IMR-90 (cell line): Measurements from ENCODE around the gene TNFRSF25. TPM values are rescaled to one million over a fixed set of nuclear protein-coding genes. Genes with fewer than 3 reads are reported as not detected.

Experiments used
- ATAC-seq: fragments of 200-7000 bp; cut with Tn5 transposase; 2 replicates; pipeline ENCODE4 v1.9.1; 2020; ENCODE audit warnings: low read depth, mild to moderate bottlenecking, moderate library complexity
- BruUV-seq: library from RNA; stranded (reverse); fragments of 400-500 nt; replicated peaks from 2 replicates; lab custom pipeline; 2021; lab: Mats Ljungman, UMichigan
- CTCF ChIA-PET: fragments of 300-600 bp; formaldehyde crosslinking; extraction: SDS; loops from one replicate; lab custom pipeline; 2021; ENCODE audit warnings: antibody characterized with exemption; lab: Yijun Ruan, JAX
- POLR2A ChIA-PET: fragments of 300-600 bp; sonication (Branson Sonifier 250); formaldehyde crosslinking; loops from one replicate; lab custom pipeline; 2022; ENCODE audit warnings: antibody characterized with exemption; ENCODE audit not compliant: unreplicated experiment; lab: Charles Lee
- DNase-seq: peaks from one replicate; pipeline ENCODE4 v3.0.0; 2013
- H2AFZ ChIP-seq: replicated peaks from 2 replicates; pipeline ENCODE3; 2013; ENCODE audit warnings: low read length, mild to moderate bottlenecking; ENCODE audit not compliant: poor library complexity
- H2AK5ac ChIP-seq: 2 replicates; pipeline ENCODE4 v1.6.1; 2013; ENCODE audit warnings: low read depth, low read length, inconsistent platforms
- H2AK9ac ChIP-seq: replicated peaks from 2 replicates; pipeline ENCODE3; 2013; ENCODE audit warnings: mild to moderate bottlenecking, low read depth, low read length, moderate library complexity; ENCODE audit not compliant: poor library complexity
- H2BK120ac ChIP-seq: 2 replicates; pipeline ENCODE4 v1.6.1; 2013; ENCODE audit warnings: low read depth, low read length, inconsistent platforms
- H2BK15ac ChIP-seq: 3 replicates; pipeline ENCODE4 v1.6.1; 2013; ENCODE audit warnings: low read depth, low read length, inconsistent platforms
- H2BK20ac ChIP-seq: 2 replicates; pipeline ENCODE4 v1.6.1; 2013; ENCODE audit warnings: low read depth, mild to moderate bottlenecking, inconsistent platforms, low read length, moderate library complexity
- H2BK5ac ChIP-seq: 2 replicates; pipeline ENCODE4 v1.6.1; 2013; ENCODE audit warnings: mild to moderate bottlenecking, low read depth, low read length, inconsistent platforms; ENCODE audit not compliant: poor library complexity, severe bottlenecking
- H3K14ac ChIP-seq: replicated peaks from 2 replicates; pipeline ENCODE4 v1.6.1; 2013; ENCODE audit warnings: low read depth, low read length, inconsistent platforms
- H3K18ac ChIP-seq: 2 replicates; pipeline ENCODE4 v1.6.1; 2013; ENCODE audit warnings: low read depth, low read length, control low read depth
- H3K23ac ChIP-seq: 2 replicates; pipeline ENCODE4 v1.6.1; 2013; ENCODE audit warnings: low read depth, low read length, inconsistent platforms
- H3K27ac ChIP-seq: 2 replicates; pipeline ENCODE4 v1.5.1; 2013; ENCODE audit warnings: mild to moderate bottlenecking, control low read depth, low read length; ENCODE audit not compliant: insufficient read depth
- H3K27me3 ChIP-seq: 2 replicates; pipeline ENCODE4 v1.6.1; 2013; ENCODE audit warnings: low read length; ENCODE audit not compliant: control insufficient read depth, insufficient read depth
- H3K36me3 ChIP-seq: 2 replicates; pipeline ENCODE4 v1.6.1; 2013; ENCODE audit warnings: low read length, mixed read lengths; ENCODE audit not compliant: control insufficient read depth, insufficient read depth
- H3K4ac ChIP-seq: 2 replicates; pipeline ENCODE4 v1.6.1; 2013; ENCODE audit warnings: low read depth, low read length, inconsistent platforms
- H3K4me1 ChIP-seq: 2 replicates; pipeline ENCODE4 v1.6.1; 2013; ENCODE audit warnings: low read length, mixed read lengths; ENCODE audit not compliant: control insufficient read depth, insufficient read depth
- H3K4me2 ChIP-seq: 2 replicates; pipeline ENCODE4 v1.6.1; 2013; ENCODE audit warnings: low read depth, mild to moderate bottlenecking, control low read depth, low read length, moderate library complexity
- H3K4me3 ChIP-seq: 2 replicates; pipeline ENCODE4 v1.5.1; 2013; ENCODE audit warnings: low read depth, mild to moderate bottlenecking, control low read depth, low read length, moderate library complexity; ENCODE audit not compliant: insufficient read depth
- H3K56ac ChIP-seq: 2 replicates; pipeline ENCODE4 v1.6.1; 2013; ENCODE audit warnings: low read length, inconsistent platforms; ENCODE audit not compliant: insufficient read depth; ENCODE audit errors: extremely low read depth
- H3K79me1 ChIP-seq, 2 experiments: 2 replicates each; pipeline ENCODE4 v1.6.1; 2013; ENCODE audit warnings: low read length in 2 of 2, inconsistent platforms in 1 of 2, low read depth in 1 of 2
- H3K9ac ChIP-seq: 2 replicates; pipeline ENCODE4 v1.6.1; 2013; ENCODE audit warnings: low read depth, low read length, control low read depth
- H3K9me1 ChIP-seq: 2 replicates; pipeline ENCODE4 v1.6.1; 2013; ENCODE audit warnings: low read length, inconsistent platforms; ENCODE audit not compliant: insufficient read depth
- H3K9me3 ChIP-seq: 2 replicates; pipeline ENCODE4 v1.6.1; 2013; ENCODE audit warnings: low read length; ENCODE audit not compliant: control insufficient read depth, insufficient read depth
- H4K20me1 ChIP-seq: 2 replicates; pipeline ENCODE4 v1.6.1; 2013; ENCODE audit warnings: low read length, inconsistent platforms; ENCODE audit not compliant: insufficient read depth
- H4K5ac ChIP-seq: 2 replicates; pipeline ENCODE4 v1.6.1; 2013; ENCODE audit warnings: mild to moderate bottlenecking, low read depth, low read length, control low read depth
- H4K8ac ChIP-seq, 2 experiments: 2 replicates each; pipeline ENCODE4 v1.6.1; 2013; ENCODE audit warnings: low read depth in 2 of 2, low read length in 2 of 2, control low read depth in 1 of 2, inconsistent platforms in 1 of 2
- H4K91ac ChIP-seq: 2 replicates; pipeline ENCODE4 v1.6.1; 2013; ENCODE audit warnings: low read depth, low read length, inconsistent platforms; ENCODE audit not compliant: insufficient read depth
- BHLHE40 ChIP-seq: fragments of 150-350 bp; IDR thresholded peaks from 2 replicates; pipeline ENCODE4 v1.6.1; 2016; ENCODE audit warnings: mild to moderate bottlenecking, low read depth, low read length
- CEBPB ChIP-seq: IDR thresholded peaks from 2 replicates; pipeline ENCODE4 v1.6.1; 2012; ENCODE audit warnings: low read depth, low read length, improper control_type of control experiment
- CHD1 ChIP-seq: IDR thresholded peaks from 2 replicates; pipeline ENCODE4 v1.6.1; 2012; ENCODE audit warnings: low read depth, low read length, improper control_type of control experiment
- ELK1 ChIP-seq: fragments of 150-350 bp; IDR thresholded peaks from 2 replicates; pipeline ENCODE4 v1.6.1; 2016; ENCODE audit warnings: low read depth, mild to moderate bottlenecking, low read length, moderate library complexity, borderline replicate concordance
- FOS ChIP-seq: fragments of 150-350 bp; IDR thresholded peaks from 2 replicates; pipeline ENCODE4 v1.6.1; 2016; ENCODE audit warnings: low read depth, low read length
- MAFK ChIP-seq: IDR thresholded peaks from 2 replicates; pipeline ENCODE4 v1.6.1; 2012; ENCODE audit warnings: low read depth, low read length, improper control_type of control experiment
- MAZ ChIP-seq: IDR thresholded peaks from 2 replicates; pipeline ENCODE4 v1.6.1; 2012; ENCODE audit warnings: low read depth, mild to moderate bottlenecking, low read length, improper control_type of control experiment, moderate library complexity, borderline replicate concordance
- MXI1 ChIP-seq: IDR thresholded peaks from 2 replicates; pipeline ENCODE4 v1.6.1; 2012; ENCODE audit warnings: low read depth, mild to moderate bottlenecking, low read length, moderate library complexity, borderline replicate concordance
- NFE2L2 ChIP-seq: fragments of 150-350 bp; IDR thresholded peaks from 2 replicates; pipeline ENCODE4 v1.6.1; 2016; ENCODE audit warnings: low read depth, mild to moderate bottlenecking, low read length
- POLR2A ChIP-seq: IDR thresholded peaks from 2 replicates; pipeline ENCODE4 v1.6.1; 2012; ENCODE audit warnings: mild to moderate bottlenecking, low read depth, low read length
- RAD21 ChIP-seq: IDR thresholded peaks from 2 replicates; pipeline ENCODE4 v1.6.1; 2012; ENCODE audit warnings: low read length, improper control_type of control experiment
- RFX5 ChIP-seq: IDR thresholded peaks from 2 replicates; pipeline ENCODE4 v1.8.0; 2012; ENCODE audit warnings: low read depth, mild to moderate bottlenecking, low read length, moderate library complexity
- SMC3 ChIP-seq: fragments of 150-350 bp; IDR thresholded peaks from 2 replicates; pipeline ENCODE4 v1.6.1; 2016; ENCODE audit warnings: low read depth, mild to moderate bottlenecking, antibody characterized with exemption, low read length, moderate library complexity
- USF2 ChIP-seq: fragments of 150-350 bp; IDR thresholded peaks from 2 replicates; pipeline ENCODE4 v1.6.1; 2017; ENCODE audit warnings: mild to moderate bottlenecking, antibody characterized with exemption, low read length, low read depth
- WGBS, 2 experiments: methylation state at CpG; one replicate each; pipeline versions ENCODE4 v1.1.5 to v1.1.7; 2013; ENCODE audit warnings: missing lambda C conversion rate in 2 of 2; ENCODE audit not compliant: insufficient read length in 1 of 2; ENCODE audit errors: extremely low coverage in 2 of 2; 5-methylcytosine and 5-hydroxymethylcytosine counted together
- dilution Hi-C: fragments of 300-500 bp; cut with HindIII; formaldehyde crosslinking; loops from one replicate; pipeline ENCODE4 v1.14.3; 2018; ENCODE audit warnings: low sequenced_read_pairs; ENCODE audit not compliant: unreplicated experiment
- in situ Hi-C: fragments of 300-500 bp; cut with MboI; formaldehyde crosslinking; loops from 3 replicates; pipeline ENCODE4 v1.14.3; 2019; ENCODE audit warnings: low sequenced_read_pairs, inconsistent platforms, mixed read lengths
- intact Hi-C: fragments of 100-400 bp; cut with micrococcal nuclease; formaldehyde crosslinking; loops from 2 replicates; pipeline ENCODE4 v1.10.0; 2022
- polyA plus RNA-seq, 3 experiments: library from polyadenylated mRNA; depleted of rRNA; stranded (reverse); fragments of >200 nt; gene quantifications; 2 replicates each; pipeline ENCODE4 v1.2.3, GENCODE V29; 2012; ENCODE audit warnings: low replicate concordance in 1 of 3
- total RNA-seq: library from RNA; depleted of rRNA; stranded (reverse); fragments of >200 nt; gene quantifications from 2 replicates; pipeline ENCODE4 v1.2.3, GENCODE V29; 2012
- TF ChIP-seq, protein P1 (sequence below): conservative IDR thresholded peaks from 2 replicates; pipeline ENCODE4 v1.5.1; 2012; ENCODE audit warnings: mild to moderate bottlenecking, low read depth, low read length, improper control_type of control experiment

The TNFRSF25 gene
- total and polyA plus RNA-seq, 2 of the 4 experiments (the other 2 are of a cell fraction), result 1.3 to 11.2 TPM

DNA sequence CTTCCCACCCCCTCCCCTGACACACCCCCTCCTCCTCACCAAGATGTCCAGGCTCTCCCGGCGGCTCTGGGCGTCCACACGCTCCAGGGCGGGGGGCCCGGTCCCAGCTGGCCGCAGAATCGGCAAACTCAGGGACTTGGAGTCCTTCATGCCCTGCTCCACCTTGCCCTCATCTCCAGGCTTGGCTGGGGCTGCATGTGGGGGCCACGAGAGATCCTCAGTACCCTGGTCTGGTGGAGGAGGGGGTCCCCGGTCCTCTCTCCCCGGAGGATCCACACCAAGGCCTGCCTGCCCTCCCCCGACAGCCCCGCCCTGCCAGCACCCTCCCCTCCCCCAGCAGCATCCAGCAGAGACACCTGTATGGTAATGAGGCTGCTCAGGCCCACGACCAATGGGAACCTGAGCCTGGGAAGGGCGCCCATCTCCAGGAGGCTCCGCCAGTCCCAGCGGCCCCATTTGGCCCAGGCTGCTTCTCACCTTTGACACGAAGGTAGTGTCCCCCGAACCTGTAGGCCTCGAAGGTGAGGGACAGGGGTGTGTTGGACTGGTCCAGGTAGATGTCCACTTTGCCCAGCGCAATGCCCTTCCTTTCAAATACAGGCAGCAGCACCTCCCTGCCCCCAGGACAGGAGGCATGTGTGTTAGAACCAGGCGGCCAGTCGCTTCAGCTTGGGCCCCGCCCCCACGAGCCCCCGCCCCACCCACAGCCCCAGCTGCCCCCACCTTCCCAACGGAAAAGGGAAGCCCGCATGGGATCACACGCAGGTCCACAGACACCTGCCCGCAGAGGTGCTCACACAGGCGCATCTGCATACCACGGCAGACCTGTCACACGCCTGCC is 8.2 kb upstream of the TNFRSF25 start:
- Histone ChIP-seq H3K4me3 (no peak overlapping the region), H3K9ac (no peak overlapping the region), H3K36me3 (peaks cover 31% of the 10 kb centered on the region), H3K27me3 (no peaks in the 10 kb centered on the region), H2BK20ac (no peak overlapping the region), H3K9me1 (no peaks in the 10 kb centered on the region), H4K20me1 (peaks cover 7% of the 10 kb centered on the region), H4K8ac (no peak overlapping the region), H3K79me1 (no peaks in the 10 kb centered on the region; a peak in 1 of 4 replicates), H2BK5ac (no peak overlapping the region), H3K27ac (no peak overlapping the region), H2BK120ac (no peak overlapping the region), H2AK5ac (no peak overlapping the region), H2BK15ac (no peak overlapping the region), H3K23ac (no peak overlapping the region), H3K4ac (no peak overlapping the region), H4K5ac (no peak overlapping the region), H2AFZ (no peak overlapping the region), H3K14ac (no peak overlapping the region), H3K56ac (no peak overlapping the region), H3K9me3 (no peaks in the 10 kb centered on the region), H2AK9ac (no peak overlapping the region), H4K91ac (no peak overlapping the region), H3K4me1 (no peaks in the 10 kb centered on the region), H3K4me2 (no peak overlapping the region), H3K18ac (no peak overlapping the region)
- BruUV-seq, result no TSS peak
- ATAC-seq (no peak), DNase-seq (no peak)
- intact Hi-C loops, result no loop called here
- dilution Hi-C loops, result no loop called here
- ChIA-PET CTCF (no interaction called here), POLR2A (no interaction called here)
- 88% methylated on average over 5 of the region's 33 CpGs; no CpG with 5 or more reads in 1 of the 2 experiments for WGBS, 2 experiments
- in situ Hi-C loops, result no loop called here
- TF ChIP-seq CHD1, result no peak
- no peak for TF ChIP-seq RFX5
- TF ChIP-seq MXI1, result no peak
- TF ChIP-seq USF2, result no peak
- TF ChIP-seq, protein P1, sequence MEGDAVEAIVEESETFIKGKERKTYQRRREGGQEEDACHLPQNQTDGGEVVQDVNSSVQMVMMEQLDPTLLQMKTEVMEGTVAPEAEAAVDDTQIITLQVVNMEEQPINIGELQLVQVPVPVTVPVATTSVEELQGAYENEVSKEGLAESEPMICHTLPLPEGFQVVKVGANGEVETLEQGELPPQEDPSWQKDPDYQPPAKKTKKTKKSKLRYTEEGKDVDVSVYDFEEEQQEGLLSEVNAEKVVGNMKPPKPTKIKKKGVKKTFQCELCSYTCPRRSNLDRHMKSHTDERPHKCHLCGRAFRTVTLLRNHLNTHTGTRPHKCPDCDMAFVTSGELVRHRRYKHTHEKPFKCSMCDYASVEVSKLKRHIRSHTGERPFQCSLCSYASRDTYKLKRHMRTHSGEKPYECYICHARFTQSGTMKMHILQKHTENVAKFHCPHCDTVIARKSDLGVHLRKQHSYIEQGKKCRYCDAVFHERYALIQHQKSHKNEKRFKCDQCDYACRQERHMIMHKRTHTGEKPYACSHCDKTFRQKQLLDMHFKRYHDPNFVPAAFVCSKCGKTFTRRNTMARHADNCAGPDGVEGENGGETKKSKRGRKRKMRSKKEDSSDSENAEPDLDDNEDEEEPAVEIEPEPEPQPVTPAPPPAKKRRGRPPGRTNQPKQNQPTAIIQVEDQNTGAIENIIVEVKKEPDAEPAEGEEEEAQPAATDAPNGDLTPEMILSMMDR, result no peak
- no peak for TF ChIP-seq FOS
- no peak for TF ChIP-seq CEBPB
- no peak for TF ChIP-seq ELK1
- no peak for TF ChIP-seq SMC3
- TF ChIP-seq MAZ, result no peak
- TF ChIP-seq POLR2A, result no peak
- no peak for TF ChIP-seq RAD21
- TF ChIP-seq NFE2L2, result no peak
- no peak for TF ChIP-seq BHLHE40
- TF ChIP-seq MAFK, result no peak
